ENCODE results near the gene THUMPD3. TPM values are rescaled to one million over a fixed set of nuclear protein-coding genes. Genes with fewer than 3 reads are reported as not detected.

Gene THUMPD3
- total RNA-seq, 1 donor from 2014 or later = 43.8 TPM

DNA sequence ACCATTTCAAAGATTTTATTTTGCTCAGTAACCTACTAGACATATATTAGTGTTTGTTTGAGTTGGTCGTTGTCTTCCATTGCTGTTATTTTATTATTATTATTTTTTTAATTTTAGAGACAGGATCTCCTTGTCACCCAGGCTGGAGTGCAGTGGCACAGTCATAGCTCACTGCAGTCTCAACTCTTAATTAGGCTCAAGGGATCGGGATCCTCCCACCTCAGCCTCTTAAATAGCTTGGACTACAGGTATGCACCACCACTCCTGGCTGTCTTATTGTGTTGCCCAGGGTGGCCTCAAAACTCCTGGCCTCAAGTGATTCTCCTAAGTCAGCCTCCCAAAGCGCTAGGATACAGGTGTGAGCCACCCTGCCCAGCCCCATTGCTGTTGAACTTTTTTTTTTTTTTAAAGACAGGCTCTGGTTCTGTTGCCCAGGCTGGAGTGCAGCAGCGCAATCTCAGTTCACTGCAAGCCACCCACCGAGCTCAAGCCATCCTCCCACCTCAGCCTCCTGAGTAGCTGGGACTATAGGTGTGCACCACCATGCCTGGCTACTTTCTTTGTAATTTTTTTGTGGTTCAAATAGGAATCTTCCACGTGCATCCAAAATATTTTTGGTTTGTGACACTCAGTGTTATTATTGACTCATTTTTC, 52.8 kb downstream of the THUMPD3 start:
- H3K27ac ChIP-seq (ENCODE audit: low read depth, low read length) = peak overlapping the region; percentile 5
- H3K4me3 ChIP-seq (ENCODE audit: low read length in 3 of 3) = no peak overlapping the region
- peaks cover 0 to 2% (median 0%) of the 10 kb centered on the region in 3 donors for H3K36me3 ChIP-seq (ENCODE audit: control insufficient read depth in 3 of 3, insufficient read depth in 3 of 3, low read length in 3 of 3)
- no peak overlapping the region for H3K9ac ChIP-seq (ENCODE audit: low read depth in 1 of 3, low read length in 3 of 3)
- no peaks in the 10 kb centered on the region for H3K27me3 ChIP-seq (ENCODE audit: control insufficient read depth in 3 of 3, insufficient read depth in 3 of 3, low read length in 3 of 3)
- no peaks in the 10 kb centered on the region for H3K9me3 ChIP-seq (ENCODE audit: control insufficient read depth in 3 of 3, low read length in 3 of 3)
- H3K4me1 ChIP-seq (ENCODE audit: control insufficient read depth in 3 of 3, insufficient read depth in 3 of 3, low read length in 3 of 3) = peaks cover 6 to 24% (median 9%) of the 10 kb centered on the region in 3 donors

DNA sequence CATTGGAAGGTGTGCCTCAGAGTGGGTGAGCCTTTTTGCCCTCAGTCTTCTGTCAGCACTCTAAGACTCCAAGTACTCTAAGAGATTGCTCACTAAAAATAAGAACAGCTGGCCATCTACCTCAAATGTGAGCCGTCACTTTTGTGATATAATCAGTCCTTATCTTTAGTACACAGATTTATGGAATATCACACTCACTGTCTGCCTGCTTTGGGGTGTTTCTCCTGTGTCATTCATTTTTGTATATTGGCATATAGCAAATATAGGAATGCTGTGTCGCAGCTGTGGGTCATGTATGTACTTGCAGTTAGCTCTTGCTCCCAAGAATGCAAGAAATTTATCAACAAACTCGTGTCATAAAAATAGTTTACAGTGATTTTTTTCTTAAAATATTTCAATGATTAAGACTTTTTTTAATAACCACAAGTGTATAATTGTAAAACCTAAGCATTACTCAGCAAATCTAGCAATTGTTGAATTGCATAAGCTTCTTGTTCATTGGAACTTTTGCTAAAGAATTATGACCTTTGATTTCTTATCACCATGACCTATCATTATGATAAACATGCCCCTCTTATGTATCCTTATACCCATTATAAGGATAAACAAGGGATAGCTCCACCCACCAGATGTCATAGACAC, 53.4 kb downstream of the THUMPD3 start:
- no peaks in the 10 kb centered on the region for H3K9me3 ChIP-seq (ENCODE audit: control insufficient read depth in 3 of 3, low read length in 3 of 3)
- peaks cover 0 to 2% (median 0%) of the 10 kb centered on the region in 3 donors for H3K36me3 ChIP-seq (ENCODE audit: control insufficient read depth in 3 of 3, insufficient read depth in 3 of 3, low read length in 3 of 3)
- H3K4me3 ChIP-seq (ENCODE audit: low read length in 3 of 3) = no peak overlapping the region
- H3K27ac ChIP-seq (ENCODE audit: low read depth, low read length) = peak overlapping the region; percentile 5
- peaks cover 9 to 23% (median 10%) of the 10 kb centered on the region in 3 donors for H3K4me1 ChIP-seq (ENCODE audit: control insufficient read depth in 3 of 3, insufficient read depth in 3 of 3, low read length in 3 of 3)
- no peak overlapping the region for H3K9ac ChIP-seq (ENCODE audit: low read depth in 1 of 3, low read length in 3 of 3)
- H3K27me3 ChIP-seq (ENCODE audit: control insufficient read depth in 3 of 3, insufficient read depth in 3 of 3, low read length in 3 of 3) = no peaks in the 10 kb centered on the region

DNA sequence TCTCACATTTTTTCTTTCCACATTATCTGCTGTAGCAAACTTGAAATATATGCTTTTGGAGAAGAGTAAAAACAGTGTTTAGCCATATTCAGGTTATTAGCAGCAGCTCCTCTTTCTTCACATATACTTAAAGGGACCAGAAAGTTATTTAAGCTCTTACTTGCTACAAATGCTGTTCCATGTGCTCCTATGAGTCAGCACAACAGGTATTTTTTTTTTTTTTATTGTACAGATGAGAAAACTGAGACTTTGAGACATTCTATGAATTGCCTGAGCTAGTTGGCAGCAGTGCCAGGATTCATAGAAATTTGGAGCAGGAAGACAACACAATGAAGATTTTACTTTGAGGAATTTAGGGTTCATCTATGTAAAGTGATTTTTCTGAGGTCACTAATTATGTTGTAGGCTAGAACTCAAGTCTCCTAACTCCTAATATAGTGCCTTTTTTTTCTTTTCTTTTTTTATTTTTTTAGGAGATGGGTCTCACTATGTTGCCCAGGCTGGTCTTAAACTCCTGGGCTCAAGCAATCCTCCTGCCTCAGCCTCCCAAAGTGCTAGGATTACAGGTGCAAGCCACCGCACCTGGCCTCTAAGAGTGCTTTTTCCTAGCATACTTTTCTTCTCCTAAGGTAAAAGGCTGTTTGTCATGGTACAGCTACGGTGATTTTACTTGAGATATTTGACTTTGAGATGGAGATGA, 58.1 kb downstream of the THUMPD3 start:
- Histone ChIP-seq H3K36me3 (ENCODE audit: control insufficient read depth in 3 of 3, insufficient read depth in 3 of 3, low read length in 3 of 3) (no peaks in the 10 kb centered on the region), H3K4me3 (ENCODE audit: low read length in 3 of 3) (no peak overlapping the region), H3K27ac (ENCODE audit: low read depth, low read length) (no peak overlapping the region), H3K9me3 (ENCODE audit: control insufficient read depth in 3 of 3, low read length in 3 of 3) (no peaks in the 10 kb centered on the region), H3K4me1 (ENCODE audit: control insufficient read depth in 3 of 3, insufficient read depth in 3 of 3, low read length in 3 of 3) (peaks cover 17 to 29% (median 20%) of the 10 kb centered on the region in 3 donors), H3K27me3 (ENCODE audit: control insufficient read depth in 3 of 3, insufficient read depth in 3 of 3, low read length in 3 of 3) (no peaks in the 10 kb centered on the region), H3K9ac (ENCODE audit: low read depth in 1 of 3, low read length in 3 of 3) (no peak overlapping the region)

DNA sequence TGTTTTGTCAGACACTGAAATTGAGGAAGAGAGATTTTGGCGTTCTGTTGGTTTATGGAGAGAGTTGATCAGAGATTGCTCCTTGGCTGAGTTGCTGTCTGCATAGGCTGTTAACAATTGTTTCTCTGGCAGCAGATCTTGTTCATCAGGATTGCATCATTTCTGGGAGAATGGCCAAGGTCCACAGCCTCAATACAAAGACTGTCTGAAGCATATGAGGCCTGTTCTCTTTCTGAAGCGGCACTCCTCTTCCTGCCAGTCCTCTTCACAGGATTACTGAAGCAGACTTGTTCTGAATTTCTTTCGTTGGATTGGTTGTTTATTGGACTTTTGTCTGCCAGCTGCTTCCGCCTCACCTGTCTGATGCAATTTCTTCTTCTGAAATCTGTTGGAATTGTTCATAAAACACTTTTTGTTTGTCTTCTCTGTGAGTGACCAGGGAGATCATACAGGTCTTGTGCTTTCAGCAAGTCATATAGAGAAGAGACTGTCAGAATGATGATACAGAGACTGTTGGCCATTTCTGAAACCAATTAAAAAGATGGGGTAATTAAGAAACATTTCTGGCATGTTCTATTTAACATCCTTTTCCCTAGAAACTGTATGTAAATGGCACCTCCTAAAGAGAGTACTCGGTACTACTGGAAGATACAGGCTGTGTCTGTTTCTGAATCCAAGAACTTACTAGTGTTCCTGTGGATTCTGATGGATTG, 60.0 kb downstream of the THUMPD3 start:
- Histone ChIP-seq H3K4me1 (ENCODE audit: control insufficient read depth in 3 of 3, insufficient read depth in 3 of 3, low read length in 3 of 3) (peaks cover 16 to 25% (median 17%) of the 10 kb centered on the region in 3 donors), H3K9me3 (ENCODE audit: control insufficient read depth in 3 of 3, low read length in 3 of 3) (no peaks in the 10 kb centered on the region), H3K36me3 (ENCODE audit: control insufficient read depth in 3 of 3, insufficient read depth in 3 of 3, low read length in 3 of 3) (peaks cover 6 to 11% (median 11%) of the 10 kb centered on the region in 3 donors), H3K9ac (ENCODE audit: low read depth in 1 of 3, low read length in 3 of 3) (peak overlapping the region; percentile 26 to 55 (median 40)), H3K27me3 (ENCODE audit: control insufficient read depth in 3 of 3, insufficient read depth in 3 of 3, low read length in 3 of 3) (no peaks in the 10 kb centered on the region), H3K4me3 (ENCODE audit: low read length in 3 of 3) (no peak overlapping the region), H3K27ac (ENCODE audit: low read depth, low read length) (peak overlapping the region; percentile 72)

DNA sequence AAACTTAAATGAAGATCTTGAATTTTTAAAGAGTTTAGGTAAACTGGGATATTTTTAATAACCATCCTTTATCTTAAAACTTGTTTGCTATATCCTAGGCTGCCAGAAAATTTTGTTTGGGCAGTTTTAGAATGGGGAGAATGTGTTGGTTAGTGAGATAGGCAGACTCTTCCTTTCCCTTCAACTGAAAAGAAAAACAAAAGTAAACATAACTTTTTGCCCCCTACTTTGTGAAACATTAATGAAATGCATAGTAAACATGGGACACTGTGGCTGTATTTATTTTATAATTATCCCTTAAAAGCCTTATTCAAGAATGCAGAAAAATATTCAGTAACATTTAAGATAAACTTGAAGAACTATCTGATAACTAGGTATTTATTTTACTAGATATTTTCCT, 65.6 kb downstream of the THUMPD3 start:
- no peak overlapping the region for H3K4me3 ChIP-seq (ENCODE audit: low read length in 3 of 3)
- H3K9ac ChIP-seq (ENCODE audit: low read depth in 1 of 3, low read length in 3 of 3) = no peak overlapping the region
- H3K36me3 ChIP-seq (ENCODE audit: control insufficient read depth in 3 of 3, insufficient read depth in 3 of 3, low read length in 3 of 3) = peaks cover 29 to 55% (median 54%) of the 10 kb centered on the region in 3 donors
- H3K9me3 ChIP-seq (ENCODE audit: control insufficient read depth in 3 of 3, low read length in 3 of 3) = no peaks in the 10 kb centered on the region
- no peaks in the 10 kb centered on the region for H3K27me3 ChIP-seq (ENCODE audit: control insufficient read depth in 3 of 3, insufficient read depth in 3 of 3, low read length in 3 of 3)
- no peak overlapping the region for H3K27ac ChIP-seq (ENCODE audit: low read depth, low read length)
- H3K4me1 ChIP-seq (ENCODE audit: control insufficient read depth in 3 of 3, insufficient read depth in 3 of 3, low read length in 3 of 3) = peaks cover 4 to 6% (median 5%) of the 10 kb centered on the region in 3 donors

GRCh38 chr3:9430733-9431132, 67.9 kb downstream of the THUMPD3 start:
- no peak overlapping the region for H3K27ac ChIP-seq (ENCODE audit: low read depth, low read length)
- no peaks in the 10 kb centered on the region for H3K9me3 ChIP-seq (ENCODE audit: control insufficient read depth in 3 of 3, low read length in 3 of 3)
- no peaks in the 10 kb centered on the region for H3K4me1 ChIP-seq (ENCODE audit: control insufficient read depth in 3 of 3, insufficient read depth in 3 of 3, low read length in 3 of 3)
- H3K9ac ChIP-seq (ENCODE audit: low read depth in 1 of 3, low read length in 3 of 3) = no peak overlapping the region
- H3K4me3 ChIP-seq (ENCODE audit: low read length in 3 of 3) = no peak overlapping the region
- peaks cover 50 to 78% (median 75%) of the 10 kb centered on the region in 3 donors for H3K36me3 ChIP-seq (ENCODE audit: control insufficient read depth in 3 of 3, insufficient read depth in 3 of 3, low read length in 3 of 3)
- no peaks in the 10 kb centered on the region for H3K27me3 ChIP-seq (ENCODE audit: control insufficient read depth in 3 of 3, insufficient read depth in 3 of 3, low read length in 3 of 3)

GRCh38 chr3:9433627-9434521, 71.0 kb downstream of the THUMPD3 start:
- Histone ChIP-seq H3K27ac (ENCODE audit: low read depth, low read length) (no peak overlapping the region), H3K27me3 (ENCODE audit: control insufficient read depth in 3 of 3, insufficient read depth in 3 of 3, low read length in 3 of 3) (no peaks in the 10 kb centered on the region), H3K9ac (ENCODE audit: low read depth in 1 of 3, low read length in 3 of 3) (no peak overlapping the region), H3K4me1 (ENCODE audit: control insufficient read depth in 3 of 3, insufficient read depth in 3 of 3, low read length in 3 of 3) (no peaks in the 10 kb centered on the region), H3K4me3 (ENCODE audit: low read length in 3 of 3) (no peak overlapping the region), H3K9me3 (ENCODE audit: control insufficient read depth in 3 of 3, low read length in 3 of 3) (no peaks in the 10 kb centered on the region), H3K36me3 (ENCODE audit: control insufficient read depth in 3 of 3, insufficient read depth in 3 of 3, low read length in 3 of 3) (peaks cover 58 to 84% (median 82%) of the 10 kb centered on the region in 3 donors)

DNA sequence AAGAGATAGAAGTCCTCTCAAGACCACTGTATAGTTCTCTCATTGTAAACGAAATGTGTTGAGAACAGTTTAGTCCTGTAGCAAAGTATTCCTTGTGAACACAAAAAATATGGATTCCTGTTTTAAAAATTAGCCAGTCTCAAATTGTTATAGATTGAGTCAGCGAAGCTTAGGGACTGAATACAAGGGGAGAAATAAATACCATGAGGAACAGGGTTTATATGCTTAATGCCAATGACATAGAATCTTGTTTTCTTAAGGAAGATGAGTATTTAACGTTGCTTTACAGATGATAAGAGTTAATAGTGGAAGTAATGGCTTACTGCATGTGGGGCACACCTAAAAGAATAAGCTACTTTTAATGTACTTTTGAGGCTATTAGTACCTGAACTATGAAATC, 72.5 kb downstream of the THUMPD3 start:
- peaks cover 48 to 81% (median 80%) of the 10 kb centered on the region in 3 donors for H3K36me3 ChIP-seq (ENCODE audit: control insufficient read depth in 3 of 3, insufficient read depth in 3 of 3, low read length in 3 of 3)
- H3K9me3 ChIP-seq (ENCODE audit: control insufficient read depth in 3 of 3, low read length in 3 of 3) = no peaks in the 10 kb centered on the region
- H3K4me3 ChIP-seq (ENCODE audit: low read length in 3 of 3) = no peak overlapping the region
- no peaks in the 10 kb centered on the region for H3K4me1 ChIP-seq (ENCODE audit: control insufficient read depth in 3 of 3, insufficient read depth in 3 of 3, low read length in 3 of 3)
- no peaks in the 10 kb centered on the region for H3K27me3 ChIP-seq (ENCODE audit: control insufficient read depth in 3 of 3, insufficient read depth in 3 of 3, low read length in 3 of 3)
- H3K9ac ChIP-seq (ENCODE audit: low read depth in 1 of 3, low read length in 3 of 3) = no peak overlapping the region
- H3K27ac ChIP-seq (ENCODE audit: low read depth, low read length) = no peak overlapping the region

Measured in skeletal muscle tissue (tissue), 4 donors.